Stomach (tissue), 4 donors: Measurements from ENCODE around the gene APP.

Source experiments
- POLR2A ChIP-seq, 4 donors: fragments of 450-650 bp; IDR thresholded peaks; one replicate each; pipeline ENCODE4 v1.6.1; 2016; ENCODE audit warnings: antibody characterized with exemption in 4 of 4, control low read depth in 2 of 4, mild to moderate bottlenecking in 1 of 4, moderate library complexity in 1 of 4
- TF ChIP-seq, protein P1 (sequence below), 7 experiments: fragments of 450-650 bp in 4 of 7; fragments of 200-600 bp in 3 of 7; sonication (generic) in 3 of 7; IDR thresholded peaks; one replicate each; pipeline ENCODE4 v1.5.1; 2016 to 2019; ENCODE audit warnings: antibody characterized with exemption in 7 of 7, control low read depth in 2 of 7, mild to moderate bottlenecking in 1 of 7

DNA sequence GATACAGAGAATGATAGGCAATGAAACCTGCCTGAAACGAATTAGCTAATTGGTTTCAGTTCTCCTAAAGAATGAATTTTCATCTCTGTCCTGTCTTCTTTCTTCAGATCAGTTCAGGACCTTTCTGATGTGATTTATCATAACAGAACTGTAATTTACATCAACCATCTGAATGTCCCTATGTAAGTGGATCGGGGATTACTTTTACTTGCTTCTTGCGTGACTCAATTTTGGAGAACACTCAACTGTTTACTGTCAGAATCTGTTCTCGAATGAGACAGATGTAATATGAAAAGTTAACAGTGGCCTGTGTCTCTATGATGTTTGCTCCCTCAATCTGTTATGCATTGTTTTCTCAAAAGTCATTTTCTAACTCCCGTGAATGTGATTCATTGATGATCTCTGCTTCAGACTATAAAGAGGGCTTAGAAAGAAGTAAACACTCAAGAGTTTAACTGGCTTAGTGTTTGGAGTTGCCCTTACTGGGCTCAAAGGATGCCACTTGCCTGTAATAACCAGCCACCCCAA is 324.8 kb downstream of the APP start:
- TF ChIP-seq POLR2A (IDR thresholded peaks at IDR 0.05), result no peak
- TF ChIP-seq, protein P1, sequence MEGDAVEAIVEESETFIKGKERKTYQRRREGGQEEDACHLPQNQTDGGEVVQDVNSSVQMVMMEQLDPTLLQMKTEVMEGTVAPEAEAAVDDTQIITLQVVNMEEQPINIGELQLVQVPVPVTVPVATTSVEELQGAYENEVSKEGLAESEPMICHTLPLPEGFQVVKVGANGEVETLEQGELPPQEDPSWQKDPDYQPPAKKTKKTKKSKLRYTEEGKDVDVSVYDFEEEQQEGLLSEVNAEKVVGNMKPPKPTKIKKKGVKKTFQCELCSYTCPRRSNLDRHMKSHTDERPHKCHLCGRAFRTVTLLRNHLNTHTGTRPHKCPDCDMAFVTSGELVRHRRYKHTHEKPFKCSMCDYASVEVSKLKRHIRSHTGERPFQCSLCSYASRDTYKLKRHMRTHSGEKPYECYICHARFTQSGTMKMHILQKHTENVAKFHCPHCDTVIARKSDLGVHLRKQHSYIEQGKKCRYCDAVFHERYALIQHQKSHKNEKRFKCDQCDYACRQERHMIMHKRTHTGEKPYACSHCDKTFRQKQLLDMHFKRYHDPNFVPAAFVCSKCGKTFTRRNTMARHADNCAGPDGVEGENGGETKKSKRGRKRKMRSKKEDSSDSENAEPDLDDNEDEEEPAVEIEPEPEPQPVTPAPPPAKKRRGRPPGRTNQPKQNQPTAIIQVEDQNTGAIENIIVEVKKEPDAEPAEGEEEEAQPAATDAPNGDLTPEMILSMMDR (IDR thresholded peaks at IDR 0.05), result no peak
